ENCODE results near the gene SLC22A3. TPM values are rescaled to one million over a fixed set of nuclear protein-coding genes. Genes with fewer than 3 reads are reported as not detected.

Gene SLC22A3
- total and polyA plus RNA-seq, 2 donors (not counting 1 experiment from before 2014, with no cell fraction given) = under 0.01 to 0.03 TPM

DNA sequence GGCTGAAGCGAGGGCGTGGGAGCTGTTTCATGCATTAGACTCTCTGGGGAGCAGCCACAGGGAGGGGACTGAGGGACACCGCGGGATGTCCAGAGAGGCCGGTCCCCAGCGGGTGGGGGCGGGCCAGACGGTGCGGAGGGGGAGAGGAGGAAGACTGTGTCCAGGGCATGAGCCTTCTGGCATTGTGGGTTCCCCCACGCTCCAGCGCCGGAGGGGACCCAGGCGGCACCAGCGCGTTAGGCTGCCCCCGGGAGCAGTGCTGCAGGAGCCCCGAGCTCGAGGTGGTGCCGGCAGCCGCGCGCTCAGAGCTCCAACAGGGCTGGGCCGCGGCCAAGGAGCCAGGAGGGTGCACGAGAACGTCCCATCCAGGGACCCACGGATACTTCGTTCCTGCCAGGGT is 14.4 kb downstream of the SLC22A3 start:
- no peaks in the 10 kb centered on the region for H3K79me2 ChIP-seq (ENCODE audit: control insufficient read depth, insufficient read depth, low read length)

GRCh38 chr6:160363016-160363996 is 15.1 kb downstream of the SLC22A3 start:
- H2AFZ ChIP-seq (ENCODE audit: low read length) = no peak overlapping the region

More for the DNA sequence above, 14.4 kb downstream of the SLC22A3 start:
- Histone ChIP-seq H3K4me1 (ENCODE audit: control insufficient read depth, extremely low read depth, insufficient read depth, low read length) (no peaks in the 10 kb centered on the region), H3K9me3 (ENCODE audit: control insufficient read depth, insufficient read depth, low read depth, low read length) (no peaks in the 10 kb centered on the region), H4K20me1 (ENCODE audit: control insufficient read depth, extremely low read depth, insufficient read depth, low read length) (no peaks in the 10 kb centered on the region), H3K4me2 (ENCODE audit: extremely low read depth, insufficient read depth, low read length) (no peak overlapping the region), H3K36me3 (ENCODE audit: control insufficient read depth, insufficient read depth, low read length) (no peaks in the 10 kb centered on the region), H3K4me3 (replicated peaks in 1 of 4; ENCODE audit: control extremely low read depth in 1 of 4, insufficient read depth in 1 of 4, low read depth in 3 of 4, low read length in 4 of 4) (no peak overlapping the region), H3K27ac (ENCODE audit: insufficient read depth, low read length) (no peak overlapping the region), H3K27me3 (ENCODE audit: control insufficient read depth, insufficient read depth, low read length) (no peaks in the 10 kb centered on the region), H2AFZ (ENCODE audit: low read length) (no peak overlapping the region), H3K9ac (ENCODE audit: insufficient read depth, low read length) (no peak overlapping the region)
- DNase-seq (ENCODE audit: low read depth in 2 of 2) = no peak
- TF ChIP-seq EZH2 (IDR thresholded peaks at IDR 0.05; ENCODE audit: low read length, missing control alignments) = no peak
- TF ChIP-seq CTCF (conservative IDR thresholded peaks at IDR 0.05 in 1 of 2, IDR thresholded peaks at IDR 0.05 in 1 of 2; ENCODE audit: low read depth in 1 of 2, low read length in 2 of 2) = no peak

More at GRCh38 chr6:160363016-160363996, 15.1 kb downstream of the SLC22A3 start:
- H3K4me2 ChIP-seq (ENCODE audit: extremely low read depth, insufficient read depth, low read length) = no peak overlapping the region
- no peak overlapping the region for H3K27ac ChIP-seq (ENCODE audit: insufficient read depth, low read length)
- H3K79me2 ChIP-seq (ENCODE audit: control insufficient read depth, insufficient read depth, low read length) = no peaks in the 10 kb centered on the region
- H3K27me3 ChIP-seq (ENCODE audit: control insufficient read depth, insufficient read depth, low read length) = no peaks in the 10 kb centered on the region
- no peaks in the 10 kb centered on the region for H3K36me3 ChIP-seq (ENCODE audit: control insufficient read depth, insufficient read depth, low read length)
- no peak for TF ChIP-seq EZH2 (IDR thresholded peaks at IDR 0.05; ENCODE audit: low read length, missing control alignments)
- no peak for TF ChIP-seq CTCF (conservative IDR thresholded peaks at IDR 0.05 in 1 of 2, IDR thresholded peaks at IDR 0.05 in 1 of 2; ENCODE audit: low read depth in 1 of 2, low read length in 2 of 2)
- no peaks in the 10 kb centered on the region for H4K20me1 ChIP-seq (ENCODE audit: control insufficient read depth, extremely low read depth, insufficient read depth, low read length)
- no peak overlapping the region for H3K4me3 ChIP-seq (replicated peaks in 1 of 4; ENCODE audit: control extremely low read depth in 1 of 4, insufficient read depth in 1 of 4, low read depth in 3 of 4, low read length in 4 of 4)
- DNase-seq (ENCODE audit: low read depth in 2 of 2) = no peak
- H3K9ac ChIP-seq (ENCODE audit: insufficient read depth, low read length) = no peak overlapping the region
- H3K9me3 ChIP-seq (ENCODE audit: control insufficient read depth, insufficient read depth, low read depth, low read length) = no peaks in the 10 kb centered on the region
- no peaks in the 10 kb centered on the region for H3K4me1 ChIP-seq (ENCODE audit: control insufficient read depth, extremely low read depth, insufficient read depth, low read length)

Data from fibroblast of lung (primary cell).